ENCODE results near the gene KHDRBS2.

Gene KHDRBS2

DNA sequence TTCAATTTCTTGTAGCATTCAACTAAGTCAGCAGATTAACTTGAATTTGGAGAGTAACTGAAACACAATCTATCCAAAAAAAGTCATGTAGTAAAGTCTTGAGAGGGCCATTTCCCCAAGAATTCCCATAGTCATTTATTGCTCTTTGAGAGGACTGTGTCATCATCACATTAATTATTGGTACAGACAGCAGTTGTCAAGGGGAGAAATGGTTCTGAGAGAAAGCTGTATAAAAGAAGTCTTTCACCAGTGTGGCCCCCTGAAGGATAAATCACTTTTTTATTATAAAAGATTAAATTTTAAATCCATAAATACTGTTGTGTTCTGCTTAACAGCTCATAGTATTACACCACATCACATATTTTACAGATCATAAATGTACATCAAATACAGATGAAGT, 111.5 kb downstream of the KHDRBS2 start:
- no peak for DNase-seq

- DNase-seq = no peak
Observed at GRCh38 chr6:62167736-62168135, 118.3 kb downstream of the KHDRBS2 start.

- DNase-seq = no peak
Observed at GRCh38 chr6:62162858-62163257, 123.2 kb downstream of the KHDRBS2 start.

- DNase-seq = no peak
Observed at GRCh38 chr6:62152796-62153195, 133.2 kb downstream of the KHDRBS2 start.

- DNase-seq = no peak
Observed at GRCh38 chr6:62150048-62150663, 135.9 kb downstream of the KHDRBS2 start.

DNA sequence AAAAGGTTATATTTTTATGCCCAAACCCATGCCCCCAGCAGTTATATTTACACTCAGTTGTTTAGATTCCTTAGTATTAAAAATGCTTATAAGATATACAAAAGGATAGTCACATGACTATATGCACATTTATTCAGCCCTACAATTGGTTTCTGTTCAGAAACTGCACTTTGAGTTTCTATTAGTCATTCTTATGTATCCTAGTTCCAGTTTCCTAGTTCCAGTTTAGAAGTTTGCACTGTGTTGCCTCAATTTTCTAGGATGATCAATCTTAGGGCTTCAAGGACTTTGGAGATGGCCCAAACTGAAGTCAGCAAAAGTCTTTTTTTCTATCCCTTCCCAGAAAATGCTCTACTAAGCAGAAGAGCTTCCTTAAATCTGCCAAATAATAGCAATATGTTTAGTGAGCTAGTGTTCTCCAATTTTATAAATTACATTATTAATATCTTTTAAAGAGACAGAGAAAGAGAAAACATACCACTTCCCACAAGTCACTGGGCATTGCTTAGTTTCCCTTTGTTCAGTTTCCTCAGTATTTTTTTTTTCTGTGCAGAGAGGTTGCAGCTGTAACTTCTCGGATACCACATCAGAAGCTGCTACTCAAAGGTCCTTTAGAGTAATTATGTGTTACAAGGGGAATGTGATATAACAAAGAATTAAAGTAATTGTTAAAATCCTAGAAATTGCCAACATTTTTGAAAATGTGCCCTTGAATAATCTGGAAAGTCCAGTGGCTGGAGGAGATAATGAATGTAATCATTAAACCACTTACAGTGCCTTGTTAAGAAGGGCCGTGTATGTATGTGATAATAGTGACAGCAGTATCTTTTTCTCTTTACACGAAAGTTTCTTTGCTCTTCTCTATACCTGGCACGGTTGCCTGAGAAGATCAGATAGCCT, 138.8 kb downstream of the KHDRBS2 start:
- DNase-seq = no peak

DNA sequence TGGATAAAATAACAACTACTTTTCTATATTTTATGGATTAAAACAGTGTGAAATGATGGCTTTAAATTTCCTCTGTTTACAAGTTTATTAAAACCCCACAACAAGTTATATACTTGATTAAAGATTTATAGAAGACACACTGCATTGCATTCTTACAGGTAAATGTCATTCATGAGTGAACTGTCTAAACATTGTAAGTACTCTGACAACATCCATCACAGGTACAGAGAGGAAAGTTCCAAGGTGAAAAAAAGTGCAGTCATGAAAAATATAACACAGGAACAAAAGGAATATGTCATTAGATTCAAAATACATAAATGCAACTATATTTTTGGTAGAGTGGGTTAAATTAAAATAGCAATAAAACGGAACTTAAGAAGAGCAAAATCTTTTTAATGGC, 156.9 kb downstream of the KHDRBS2 start:
- no peak for DNase-seq

DNA sequence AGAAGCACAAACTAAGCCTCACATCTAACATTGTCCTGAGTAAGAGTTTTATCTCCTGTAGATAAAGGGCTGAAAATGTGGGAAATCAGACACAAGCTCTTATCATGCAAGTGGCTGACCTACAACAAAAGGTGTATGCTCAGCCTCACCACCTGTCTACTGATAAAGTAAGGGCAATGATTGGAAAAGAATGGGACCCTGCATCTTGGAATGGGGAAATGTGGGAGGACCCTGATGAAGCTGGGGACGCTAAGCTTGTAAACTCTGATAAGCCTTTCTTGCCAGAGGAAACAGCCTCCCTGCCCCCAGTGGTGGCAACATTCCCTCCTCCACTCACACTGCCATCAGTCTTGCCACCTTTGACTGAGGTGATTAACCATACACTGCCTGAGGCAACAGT, 166.6 kb downstream of the KHDRBS2 start:
- no peak for DNase-seq

DNA sequence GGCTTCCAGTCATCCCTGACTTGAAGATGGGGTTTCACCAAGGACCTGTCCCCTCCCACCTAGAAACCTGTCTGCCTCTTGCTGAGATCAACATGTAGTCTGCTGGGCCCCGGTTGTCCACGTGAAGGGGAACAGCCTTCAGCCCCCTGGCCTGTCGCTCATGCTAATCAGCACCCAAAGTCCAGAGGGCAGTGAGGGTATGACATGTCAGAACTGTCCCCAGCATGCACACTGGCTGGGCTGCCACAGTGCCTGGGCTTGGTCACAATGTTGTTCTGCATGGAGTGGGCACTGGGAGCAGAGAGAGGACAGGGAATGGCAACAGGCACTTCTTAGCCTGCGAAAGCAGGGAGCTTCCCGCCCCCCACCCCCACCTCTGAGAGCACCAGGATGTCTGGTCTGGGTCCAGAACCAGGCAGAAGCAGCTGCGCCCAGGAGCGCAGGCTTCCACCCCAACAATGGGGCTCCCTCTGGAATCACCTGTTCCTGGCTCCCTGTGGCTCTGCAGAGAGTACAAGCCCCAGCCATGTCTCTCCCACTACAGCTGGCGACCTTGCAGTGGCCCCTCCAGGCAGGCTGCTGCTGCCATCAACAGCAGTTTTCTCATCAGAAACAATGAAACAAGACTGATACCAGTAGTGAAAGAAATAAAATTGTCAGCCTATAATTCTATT, 182.7 kb downstream of the KHDRBS2 start:
- DNase-seq = no peak

DNA sequence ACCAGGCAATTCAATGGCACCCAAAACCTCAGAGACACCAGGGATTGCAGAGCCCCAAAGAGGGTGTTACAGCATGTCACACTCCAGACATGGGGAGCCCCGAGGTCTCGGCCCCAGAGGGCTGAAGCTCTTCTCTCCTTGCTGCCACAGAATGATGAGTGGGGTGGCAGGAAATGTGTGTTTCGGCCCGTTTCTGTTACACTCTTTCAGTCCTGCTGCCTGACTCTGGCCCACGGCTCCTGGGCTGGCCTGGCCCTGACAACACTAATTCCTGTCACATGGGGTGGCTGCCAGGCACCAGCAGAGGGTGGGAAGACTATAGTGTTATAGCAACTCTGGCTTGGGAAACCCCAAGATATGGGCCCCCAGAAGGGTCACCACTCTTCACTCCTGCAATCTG, 183.6 kb downstream of the KHDRBS2 start:
- DNase-seq = no peak

DNA sequence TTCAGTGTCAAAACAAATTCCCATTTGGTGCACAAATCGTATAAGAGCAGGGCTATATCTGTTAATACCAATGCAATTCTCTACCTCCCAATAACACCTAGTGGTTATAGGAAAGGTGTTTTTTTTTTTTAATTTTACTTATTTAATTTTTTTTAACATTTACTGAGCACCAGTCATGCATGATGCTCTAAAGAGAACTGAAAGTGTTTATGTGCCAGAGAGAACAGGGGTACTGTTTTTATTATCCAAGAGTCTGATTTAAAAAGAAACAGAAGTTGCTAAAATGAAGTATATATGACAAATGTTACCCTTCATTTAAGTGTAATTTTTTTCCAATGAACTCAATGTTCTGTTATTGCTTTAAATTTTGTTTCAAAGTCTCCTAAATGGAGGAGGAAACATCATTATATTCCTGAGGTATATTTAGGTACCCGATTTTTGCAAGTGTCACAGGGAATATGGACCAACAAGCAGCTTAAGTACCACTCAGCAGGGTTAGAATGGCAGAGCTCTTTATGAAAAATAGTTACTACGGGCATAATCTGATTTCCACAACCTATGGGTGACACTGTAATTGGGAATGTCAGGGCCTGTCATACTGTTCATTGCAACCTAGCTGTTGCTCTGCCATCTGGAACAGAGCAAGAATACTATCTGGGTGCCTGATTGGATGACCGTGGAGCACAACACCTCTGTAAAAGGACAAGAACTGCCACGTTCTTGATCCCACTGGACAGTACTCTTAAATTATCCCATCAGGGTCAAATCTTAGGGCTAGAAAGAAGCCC, 195.4 kb downstream of the KHDRBS2 start:
- no peak for DNase-seq

GRCh38 chr6:62089781-62090180, 196.2 kb downstream of the KHDRBS2 start:
- no peak for DNase-seq

DNA sequence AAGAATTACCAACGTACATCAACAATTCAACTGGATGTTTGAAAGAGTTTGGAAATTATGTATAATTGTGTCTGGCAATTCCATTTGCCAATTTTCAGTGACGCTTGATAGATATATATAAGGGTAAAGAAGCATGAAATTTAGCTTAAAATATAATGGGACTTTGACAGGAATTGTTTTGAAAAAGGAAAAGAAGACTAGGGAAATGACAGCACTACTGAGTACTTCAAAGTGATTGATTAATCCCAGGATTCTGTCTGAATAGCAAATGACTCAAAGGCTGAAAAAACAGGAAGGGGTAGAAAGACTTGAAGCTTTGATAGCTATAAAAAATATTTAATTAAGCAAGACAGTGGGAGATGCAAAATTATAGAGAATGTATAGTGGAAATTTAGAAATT, 200.0 kb downstream of the KHDRBS2 start:
- no peak for DNase-seq

GRCh38 chr6:62075869-62076268, 210.2 kb downstream of the KHDRBS2 start:
- DNase-seq = no peak

DNA sequence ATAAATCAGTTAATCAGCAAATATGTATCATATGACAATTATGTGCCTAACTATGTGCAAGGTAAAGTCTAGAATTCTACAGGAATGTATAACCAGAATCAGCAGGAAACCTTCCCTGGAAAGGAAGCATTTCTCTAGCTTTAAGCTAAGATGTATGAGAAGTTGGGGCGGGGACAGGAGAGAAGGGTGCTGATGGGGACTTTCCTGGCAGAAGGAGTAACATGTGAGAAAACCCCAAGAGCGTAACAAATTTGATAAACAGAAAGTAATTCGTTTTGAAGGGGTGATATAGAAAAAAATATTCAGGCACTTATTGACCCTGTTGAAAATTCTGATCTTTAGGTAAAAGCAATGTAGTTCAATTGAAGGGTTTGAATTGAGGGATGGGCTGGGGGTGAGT, 226.1 kb downstream of the KHDRBS2 start:
- no peak for DNase-seq

DNA sequence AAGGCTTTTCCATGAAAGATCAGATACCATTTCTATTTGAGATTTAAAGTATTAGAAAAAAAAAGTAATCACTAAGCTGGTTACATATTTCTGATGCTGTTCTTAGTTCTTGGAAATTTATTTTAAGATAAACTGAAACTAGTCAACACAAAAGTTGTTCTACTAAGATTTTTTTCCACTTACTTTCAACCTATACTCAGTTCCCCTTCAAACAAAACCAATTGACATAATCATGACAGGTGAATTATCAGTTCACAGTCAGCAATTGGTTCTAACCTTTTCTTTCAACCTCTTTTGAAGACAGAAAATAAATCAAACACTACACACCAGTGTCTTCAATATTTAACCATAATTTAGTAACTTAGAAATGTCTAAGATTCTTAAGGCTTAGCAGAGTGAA, 228.7 kb downstream of the KHDRBS2 start:
- no peak for DNase-seq

DNA sequence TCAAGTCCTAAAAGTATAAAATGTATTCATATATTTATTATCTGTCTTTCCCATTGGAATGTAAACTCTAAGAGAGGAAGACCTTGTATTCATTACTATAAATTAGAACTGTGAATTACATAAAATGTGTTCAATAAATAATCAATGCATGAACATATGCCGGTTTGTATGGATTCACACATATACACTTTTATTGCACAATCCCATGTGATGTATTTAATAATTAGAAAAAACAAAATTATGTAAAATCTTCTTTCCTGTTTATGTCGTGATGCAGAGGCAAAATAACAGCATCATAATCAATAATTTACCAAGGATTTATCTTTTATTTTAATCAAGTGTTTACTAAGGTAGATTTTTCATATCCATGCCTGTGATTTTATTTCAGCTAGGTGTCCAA, 240.5 kb downstream of the KHDRBS2 start:
- no peak for DNase-seq

DNA sequence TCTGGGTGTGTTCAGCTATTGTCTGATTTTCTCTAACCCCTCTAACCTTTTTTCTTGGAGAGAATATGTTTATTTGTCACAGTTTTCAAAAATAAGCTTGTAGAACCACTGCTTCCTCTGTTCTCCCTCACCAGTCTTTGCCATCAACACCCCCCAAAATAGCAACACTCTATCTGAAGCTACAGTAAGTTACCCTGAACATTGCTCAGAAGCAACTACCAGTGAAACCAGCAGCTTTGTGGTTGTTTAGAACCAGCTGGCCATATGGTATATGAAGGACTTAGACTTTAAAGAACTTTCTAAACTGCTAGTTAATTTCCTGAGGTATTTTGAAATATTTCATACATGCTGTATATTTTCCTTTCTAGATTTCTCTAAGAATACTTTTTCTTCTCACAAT, 242.9 kb downstream of the KHDRBS2 start:
- DNase-seq = no peak

DNA sequence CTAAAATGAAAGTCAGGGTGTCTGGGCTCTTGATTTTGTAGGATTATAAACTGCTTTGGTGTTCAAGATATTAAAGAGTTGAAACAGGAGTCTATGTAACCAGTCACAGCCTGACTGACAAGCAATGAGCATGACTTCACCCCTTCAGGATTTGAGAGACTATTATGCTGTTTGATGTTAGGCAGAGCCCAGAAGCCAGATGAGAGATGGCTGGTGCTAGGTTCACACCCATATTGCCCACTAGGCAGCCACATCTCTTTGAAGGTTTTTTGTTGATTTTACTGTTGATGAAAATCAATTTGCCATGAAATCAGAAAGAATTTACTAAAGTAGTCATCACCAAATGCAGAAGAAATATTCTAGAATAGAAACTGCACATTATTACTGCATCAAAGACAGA, 243.6 kb downstream of the KHDRBS2 start:
- no peak for DNase-seq

- DNase-seq = no peak
Observed at GRCh38 chr6:62039605-62040004, 246.4 kb downstream of the KHDRBS2 start.

- DNase-seq = no peak
Observed at GRCh38 chr6:62037445-62037844, 248.6 kb downstream of the KHDRBS2 start.

- DNase-seq = no peak
Observed at GRCh38 chr6:62035952-62036351, 250.1 kb downstream of the KHDRBS2 start.

- DNase-seq = no peak
Observed at GRCh38 chr6:62013719-62014118, 272.3 kb downstream of the KHDRBS2 start.

Measured in CD4-positive, alpha-beta T cell treated with Interleukin-4 for 4 hours (primary cell).